GM23338 (cell line): ENCODE results near the gene TLR9. TPM values are rescaled to one million over a fixed set of nuclear protein-coding genes. Genes with fewer than 3 reads are reported as not detected.

Source experiments
- ATAC-seq: fragments of 200-7000 bp; cut with Tn5 transposase; 3 replicates; pipeline ENCODE4 v1.9.1; 2020
- DNase-seq: peaks from one replicate; pipeline ENCODE4 v3.0.0-alpha.2; 2015; ENCODE audit warnings: low spot score
- H2AFZ ChIP-seq: fragments of 200-600 bp; sonication (generic); 2 replicates; pipeline ENCODE4 v1.8.0; 2016; ENCODE audit warnings: antibody characterized with exemption, mild to moderate bottlenecking, moderate library complexity
- H3F3A ChIP-seq: fragments of 200-600 bp; sonication (generic); replicated peaks from 2 replicates; pipeline ENCODE4 v1.8.0; 2017; ENCODE audit warnings: antibody characterized with exemption, mixed run types, low read depth
- H3K27ac ChIP-seq: fragments of 200-600 bp; sonication (generic); 2 replicates; pipeline ENCODE4 v1.6.1; 2016; ENCODE audit warnings: low read depth
- H3K27me3 ChIP-seq: fragments of 200-600 bp; sonication (generic); 2 replicates; pipeline ENCODE4 v1.8.0; 2016; ENCODE audit warnings: mild to moderate bottlenecking, mixed run types, moderate library complexity; ENCODE audit not compliant: insufficient read depth
- H3K36me3 ChIP-seq: fragments of 200-600 bp; sonication (generic); 2 replicates; pipeline ENCODE4 v1.8.0; 2016; ENCODE audit warnings: mild to moderate bottlenecking; ENCODE audit not compliant: insufficient read depth
- H3K4me1 ChIP-seq: fragments of 200-600 bp; sonication (generic); 2 replicates; pipeline ENCODE4 v1.8.0; 2016; ENCODE audit warnings: mild to moderate bottlenecking, moderate library complexity; ENCODE audit not compliant: insufficient read depth
- H3K4me2 ChIP-seq: fragments of 200-600 bp; sonication (generic); 2 replicates; pipeline ENCODE4 v1.7.1; 2017; ENCODE audit warnings: mixed run types
- H3K4me3 ChIP-seq: fragments of 200-600 bp; sonication (generic); 2 replicates; pipeline ENCODE4 v1.6.1; 2016; ENCODE audit warnings: mixed run types
- H3K79me2 ChIP-seq: fragments of 200-600 bp; sonication (generic); replicated peaks from 2 replicates; pipeline ENCODE4 v1.8.0; 2017; ENCODE audit warnings: mild to moderate bottlenecking; ENCODE audit not compliant: insufficient read depth
- H3K9me2 ChIP-seq: fragments of 200-600 bp; sonication (generic); 2 replicates; pipeline ENCODE4 v1.8.0; 2017; ENCODE audit not compliant: insufficient read depth
- H4K20me1 ChIP-seq: fragments of 200-600 bp; sonication (generic); replicated peaks from 2 replicates; pipeline ENCODE4 v1.8.0; 2017; ENCODE audit warnings: mild to moderate bottlenecking; ENCODE audit not compliant: insufficient read depth
- H3K27ac Mint-ChIP-seq: 2 replicates; pipeline ENCODE4 v1.8.0; 2020; ENCODE audit warnings: inconsistent platforms, mild to moderate bottlenecking, moderate library complexity, mixed read lengths
- H3K27me3 Mint-ChIP-seq: 3 replicates; pipeline ENCODE4 v1.8.0; 2022; ENCODE audit warnings: low read depth, mild to moderate bottlenecking, moderate library complexity, mixed read lengths, inconsistent platforms; ENCODE audit not compliant: insufficient read depth, poor library complexity
- H3K36me3 Mint-ChIP-seq: 3 replicates; pipeline ENCODE4 v1.8.0; 2021; ENCODE audit warnings: low read depth, mild to moderate bottlenecking, inconsistent platforms, moderate library complexity, mixed read lengths
- H3K4me1 Mint-ChIP-seq: 3 replicates; pipeline ENCODE4 v1.8.0; 2020; ENCODE audit warnings: mild to moderate bottlenecking, inconsistent platforms, mixed read lengths
- H3K4me3 Mint-ChIP-seq: 3 replicates; pipeline ENCODE4 v1.8.0; 2021; ENCODE audit warnings: moderate library complexity, mild to moderate bottlenecking, inconsistent platforms, mixed read lengths
- H3K9me3 Mint-ChIP-seq: 3 replicates; pipeline ENCODE4 v1.8.0; 2020; ENCODE audit warnings: moderate library complexity, mild to moderate bottlenecking, inconsistent platforms, mixed read lengths
- CREB1 ChIP-seq: fragments of 250-450 bp; sonication (Bioruptor Pico); IDR thresholded peaks from 2 replicates; pipeline ENCODE4 v1.5.0; 2020; ENCODE audit warnings: low read depth, mild to moderate bottlenecking, moderate library complexity
- EZH2 ChIP-seq: fragments of 200-600 bp; sonication (generic); IDR thresholded peaks from one replicate; pipeline ENCODE4 v1.8.0; 2017; ENCODE audit warnings: antibody characterized with exemption, mild to moderate bottlenecking, low read depth; ENCODE audit not compliant: unreplicated experiment
- EZH2phosphoT487 ChIP-seq: fragments of 200-600 bp; sonication (generic); IDR thresholded peaks from one replicate; pipeline ENCODE4 v1.8.1; 2018; ENCODE audit warnings: antibody characterized with exemption; ENCODE audit not compliant: unreplicated experiment
- NANOG ChIP-seq: IDR thresholded peaks from 2 replicates; pipeline ENCODE4 v1.6.1; 2016; ENCODE audit warnings: antibody characterized with exemption, borderline replicate concordance
- POLR2AphosphoS5 ChIP-seq: IDR thresholded peaks from 2 replicates; pipeline ENCODE4 v1.6.1; 2016; ENCODE audit warnings: antibody characterized with exemption, low read depth
- STAT1 ChIP-seq: IDR thresholded peaks from one replicate; pipeline ENCODE4 v1.6.1; 2016; ENCODE audit warnings: antibody characterized with exemption; ENCODE audit not compliant: unreplicated experiment
- ZNF114 ChIP-seq: fragments of 250-450 bp; sonication (Bioruptor Pico); IDR thresholded peaks from 2 replicates; pipeline ENCODE4 v1.5.0; 2020; ENCODE audit warnings: mild to moderate bottlenecking, moderate library complexity
- ZNF331 ChIP-seq: fragments of 250-450 bp; sonication (Bioruptor Pico); IDR thresholded peaks from 2 replicates; pipeline ENCODE4 v1.5.0; 2020; ENCODE audit warnings: low read depth, mild to moderate bottlenecking, moderate library complexity
- polyA plus RNA-seq: library from polyadenylated mRNA; unstranded; fragments of >200 nt; fragmentation: Nextera tagmentation; extraction: Ambion mirVana; gene quantifications from 2 replicates; pipeline ENCODE4 v1.2.1, GENCODE V29; 2016
- total RNA-seq: library from RNA; depleted of rRNA; stranded (reverse); fragments of >200 nt; shearing (Covaris generic); gene quantifications from 2 replicates; pipeline ENCODE4 v1.2.3, GENCODE V29; 2014
- TF ChIP-seq, protein P1 (sequence below): IDR thresholded peaks from one replicate; pipeline ENCODE4 v1.6.1; 2018; ENCODE audit warnings: antibody characterized with exemption; ENCODE audit not compliant: unreplicated experiment
- TF ChIP-seq, protein P2 (sequence below), 2 experiments: fragments of 200-600 bp in 1 of 2; sonication (generic) in 1 of 2; conservative IDR thresholded peaks; 2 replicates each; pipeline versions ENCODE4 v1.5.1 to v1.6.1; 2016 to 2017; ENCODE audit warnings: antibody characterized with exemption in 2 of 2, low read depth in 2 of 2, mild to moderate bottlenecking in 2 of 2, moderate library complexity in 1 of 2
- TF ChIP-seq, protein P3 (sequence below): IDR thresholded peaks from 2 replicates; pipeline ENCODE4 v1.6.1; 2016; ENCODE audit warnings: antibody characterized with exemption

Gene TLR9
- total and polyA plus RNA-seq, 2 experiments from 2014 or later = not detected

DNA sequence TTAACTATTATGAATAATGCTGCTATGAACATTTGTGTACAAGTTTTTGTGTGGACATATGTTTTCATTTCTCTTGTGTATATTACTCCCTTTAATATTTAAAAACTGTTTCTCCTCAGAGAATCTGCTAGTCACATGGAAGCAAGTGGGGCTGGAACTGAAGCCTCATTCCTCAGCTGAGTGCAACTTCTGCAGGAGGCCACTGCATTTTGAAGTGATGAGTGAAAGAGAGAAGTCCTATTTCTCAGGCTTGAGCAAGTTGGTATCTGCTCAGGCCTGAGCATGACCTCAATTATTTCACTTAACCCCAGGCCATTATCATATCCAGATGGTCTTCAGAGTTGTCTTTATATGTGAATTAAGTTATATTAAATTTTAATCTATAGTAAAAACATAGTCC, 11.5 kb downstream of the TLR9 start (continued):
- TF ChIP-seq, protein P1, sequence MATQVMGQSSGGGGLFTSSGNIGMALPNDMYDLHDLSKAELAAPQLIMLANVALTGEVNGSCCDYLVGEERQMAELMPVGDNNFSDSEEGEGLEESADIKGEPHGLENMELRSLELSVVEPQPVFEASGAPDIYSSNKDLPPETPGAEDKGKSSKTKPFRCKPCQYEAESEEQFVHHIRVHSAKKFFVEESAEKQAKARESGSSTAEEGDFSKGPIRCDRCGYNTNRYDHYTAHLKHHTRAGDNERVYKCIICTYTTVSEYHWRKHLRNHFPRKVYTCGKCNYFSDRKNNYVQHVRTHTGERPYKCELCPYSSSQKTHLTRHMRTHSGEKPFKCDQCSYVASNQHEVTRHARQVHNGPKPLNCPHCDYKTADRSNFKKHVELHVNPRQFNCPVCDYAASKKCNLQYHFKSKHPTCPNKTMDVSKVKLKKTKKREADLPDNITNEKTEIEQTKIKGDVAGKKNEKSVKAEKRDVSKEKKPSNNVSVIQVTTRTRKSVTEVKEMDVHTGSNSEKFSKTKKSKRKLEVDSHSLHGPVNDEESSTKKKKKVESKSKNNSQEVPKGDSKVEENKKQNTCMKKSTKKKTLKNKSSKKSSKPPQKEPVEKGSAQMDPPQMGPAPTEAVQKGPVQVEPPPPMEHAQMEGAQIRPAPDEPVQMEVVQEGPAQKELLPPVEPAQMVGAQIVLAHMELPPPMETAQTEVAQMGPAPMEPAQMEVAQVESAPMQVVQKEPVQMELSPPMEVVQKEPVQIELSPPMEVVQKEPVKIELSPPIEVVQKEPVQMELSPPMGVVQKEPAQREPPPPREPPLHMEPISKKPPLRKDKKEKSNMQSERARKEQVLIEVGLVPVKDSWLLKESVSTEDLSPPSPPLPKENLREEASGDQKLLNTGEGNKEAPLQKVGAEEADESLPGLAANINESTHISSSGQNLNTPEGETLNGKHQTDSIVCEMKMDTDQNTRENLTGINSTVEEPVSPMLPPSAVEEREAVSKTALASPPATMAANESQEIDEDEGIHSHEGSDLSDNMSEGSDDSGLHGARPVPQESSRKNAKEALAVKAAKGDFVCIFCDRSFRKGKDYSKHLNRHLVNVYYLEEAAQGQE = no peak
- TF ChIP-seq POLR2AphosphoS5 (no peak), STAT1 (no peak), NANOG (no peak), ZNF114 (CRISPR knock-in tag) (no peak), EZH2 (no peak), CREB1 (CRISPR knock-in tag) (no peak)
- TF ChIP-seq, protein P2, sequence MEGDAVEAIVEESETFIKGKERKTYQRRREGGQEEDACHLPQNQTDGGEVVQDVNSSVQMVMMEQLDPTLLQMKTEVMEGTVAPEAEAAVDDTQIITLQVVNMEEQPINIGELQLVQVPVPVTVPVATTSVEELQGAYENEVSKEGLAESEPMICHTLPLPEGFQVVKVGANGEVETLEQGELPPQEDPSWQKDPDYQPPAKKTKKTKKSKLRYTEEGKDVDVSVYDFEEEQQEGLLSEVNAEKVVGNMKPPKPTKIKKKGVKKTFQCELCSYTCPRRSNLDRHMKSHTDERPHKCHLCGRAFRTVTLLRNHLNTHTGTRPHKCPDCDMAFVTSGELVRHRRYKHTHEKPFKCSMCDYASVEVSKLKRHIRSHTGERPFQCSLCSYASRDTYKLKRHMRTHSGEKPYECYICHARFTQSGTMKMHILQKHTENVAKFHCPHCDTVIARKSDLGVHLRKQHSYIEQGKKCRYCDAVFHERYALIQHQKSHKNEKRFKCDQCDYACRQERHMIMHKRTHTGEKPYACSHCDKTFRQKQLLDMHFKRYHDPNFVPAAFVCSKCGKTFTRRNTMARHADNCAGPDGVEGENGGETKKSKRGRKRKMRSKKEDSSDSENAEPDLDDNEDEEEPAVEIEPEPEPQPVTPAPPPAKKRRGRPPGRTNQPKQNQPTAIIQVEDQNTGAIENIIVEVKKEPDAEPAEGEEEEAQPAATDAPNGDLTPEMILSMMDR (conservative IDR thresholded peaks at IDR 0.05; ENCODE audit: low read depth in 2 of 2) = no peak
- TF ChIP-seq, protein P3, sequence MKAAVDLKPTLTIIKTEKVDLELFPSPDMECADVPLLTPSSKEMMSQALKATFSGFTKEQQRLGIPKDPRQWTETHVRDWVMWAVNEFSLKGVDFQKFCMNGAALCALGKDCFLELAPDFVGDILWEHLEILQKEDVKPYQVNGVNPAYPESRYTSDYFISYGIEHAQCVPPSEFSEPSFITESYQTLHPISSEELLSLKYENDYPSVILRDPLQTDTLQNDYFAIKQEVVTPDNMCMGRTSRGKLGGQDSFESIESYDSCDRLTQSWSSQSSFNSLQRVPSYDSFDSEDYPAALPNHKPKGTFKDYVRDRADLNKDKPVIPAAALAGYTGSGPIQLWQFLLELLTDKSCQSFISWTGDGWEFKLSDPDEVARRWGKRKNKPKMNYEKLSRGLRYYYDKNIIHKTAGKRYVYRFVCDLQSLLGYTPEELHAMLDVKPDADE = no peak

DNA sequence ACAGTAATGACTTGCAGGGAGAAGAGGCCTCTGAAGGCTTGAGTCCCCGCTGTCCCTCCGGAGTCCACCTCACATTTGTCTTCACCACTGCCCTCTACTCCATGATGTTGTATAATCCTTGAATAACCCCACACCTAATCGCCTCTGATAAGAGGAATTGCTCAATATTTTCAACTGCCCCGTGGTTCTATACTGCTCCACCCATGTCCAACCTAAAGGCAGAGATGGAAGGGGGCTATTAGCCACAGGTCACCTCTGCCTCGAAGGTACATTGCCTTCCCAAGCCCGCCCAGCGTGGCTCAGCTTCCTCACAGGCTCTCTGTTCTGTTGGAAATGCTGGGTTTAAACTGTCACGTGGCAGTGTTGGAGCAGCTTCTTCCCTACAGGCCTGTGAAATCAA, 12.4 kb downstream of the TLR9 start:
- Histone ChIP-seq H3K27me3 (no peaks in the 10 kb centered on the region), H3K4me3 (no peak overlapping the region), H4K20me1 (peaks cover 4% of the 10 kb centered on the region; the same call in 1 of the 2 replicates), H3K9me2 (no peaks in the 10 kb centered on the region), H3K36me3 (peaks cover 55% of the 10 kb centered on the region), H3K4me1 (no peaks in the 10 kb centered on the region), H2AFZ (no peak overlapping the region), H3K79me2 (no peaks in the 10 kb centered on the region), H3K27ac (no peak overlapping the region), H3F3A (no peaks in the 10 kb centered on the region), H3K4me2 (no peak overlapping the region)
- Mint-ChIP-seq H3K27me3 (peaks cover 7% of the 10 kb centered on the region), H3K9me3 (no peaks in the 10 kb centered on the region), H3K27ac (no peak overlapping the region), H3K36me3 (peaks cover 76% of the 10 kb centered on the region), H3K4me3 (no peak overlapping the region), H3K4me1 (peaks cover 3% of the 10 kb centered on the region; the same call in 1 of the 3 replicates)
- no peak for ATAC-seq
- no peak for DNase-seq
- TF ChIP-seq, protein P2 (conservative IDR thresholded peaks at IDR 0.05; ENCODE audit: low read depth in 2 of 2) = no peak
- TF ChIP-seq EZH2 = no peak
- TF ChIP-seq EZH2phosphoT487 = no peak
- TF ChIP-seq, protein P3 = no peak
- TF ChIP-seq ZNF331 (CRISPR knock-in tag) = no peak
- no peak for TF ChIP-seq POLR2AphosphoS5
- TF ChIP-seq ZNF114 (CRISPR knock-in tag) = no peak
- no peak for TF ChIP-seq CREB1 (CRISPR knock-in tag)
